ENCODE data around the gene ANXA7. TPM values are rescaled to one million over a fixed set of nuclear protein-coding genes. Genes with fewer than 3 reads are reported as not detected.
"Not testable (repeated sequence)": the region's sequence is repeated elsewhere in the genome, so short reads cannot be mapped to it uniquely, and the experiment has no call there.

ANXA7 gene
- polyA plus RNA-seq, 1 donor, result 63.5 TPM

DNA sequence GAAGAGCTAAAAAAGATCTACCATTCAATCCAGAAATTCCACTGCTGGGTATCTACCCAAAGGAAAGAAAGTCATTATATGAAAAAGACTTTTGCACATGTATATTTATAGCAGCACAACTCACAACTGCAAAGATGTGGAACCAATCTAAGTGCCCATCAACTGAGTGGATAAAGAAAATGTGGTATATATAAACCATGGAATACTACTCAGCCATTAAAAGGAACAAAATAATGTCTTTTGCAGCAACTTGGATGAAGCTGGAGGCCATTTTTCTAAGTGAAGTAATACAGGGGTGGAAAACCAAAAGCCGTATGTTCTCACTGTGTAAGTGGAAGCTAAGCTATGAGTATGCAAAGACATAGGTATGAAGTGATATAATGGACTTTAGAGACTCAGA is 3.0 kb downstream of the ANXA7 start:
- no peak for DNase-seq
- WGBS (ENCODE audit: insufficient coverage, low lambda C conversion rate), result no CpG with 5 or more reads among the region's 1 CpG
- H3K9me3 ChIP-seq (ENCODE audit: control insufficient read depth, low read depth, low read length), result peaks cover 3% of the 10 kb centered on the region
- no peak overlapping the region for H3K4me3 ChIP-seq (ENCODE audit: low read length)
- H3K27ac ChIP-seq (ENCODE audit: low read length), result no peak overlapping the region
- H3K36me3 ChIP-seq (ENCODE audit: control insufficient read depth, insufficient read depth, low read length), result peaks cover 6% of the 10 kb centered on the region
- H3K27me3 ChIP-seq (ENCODE audit: control insufficient read depth, insufficient read depth, low read length), result no peaks in the 10 kb centered on the region
- H3K4me1 ChIP-seq (ENCODE audit: control insufficient read depth, insufficient read depth, low read length), result no peaks in the 10 kb centered on the region

DNA sequence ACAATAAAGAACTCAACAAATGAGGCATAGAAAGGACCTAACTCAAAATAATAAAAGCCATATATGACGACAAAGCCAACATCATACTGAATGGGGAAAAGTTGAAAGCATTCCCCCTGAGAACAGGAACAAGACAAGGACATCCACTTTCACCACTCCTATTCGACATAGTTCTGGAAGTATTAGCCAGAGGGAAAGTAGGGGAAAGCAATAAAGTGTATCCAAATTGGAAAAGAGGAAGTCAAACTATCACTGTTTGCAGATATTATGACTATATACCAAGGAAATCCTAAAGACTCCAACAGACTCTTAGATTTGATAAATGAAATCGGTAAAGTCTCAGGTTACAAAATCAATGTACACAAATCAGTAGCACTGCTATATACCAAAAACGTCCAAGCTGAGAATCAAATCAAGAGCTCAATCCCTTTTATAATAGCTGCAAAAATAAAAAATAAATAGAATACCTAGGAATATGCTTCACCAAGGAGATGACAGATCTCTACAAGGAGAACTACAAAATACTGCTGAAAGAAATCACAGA is 4.8 kb downstream of the ANXA7 start:
- peaks cover 3% of the 10 kb centered on the region for H3K9me3 ChIP-seq (ENCODE audit: control insufficient read depth, low read depth, low read length)
- H3K4me3 ChIP-seq (ENCODE audit: low read length), result no peak overlapping the region
- H3K36me3 ChIP-seq (ENCODE audit: control insufficient read depth, insufficient read depth, low read length), result peaks cover 6% of the 10 kb centered on the region
- 50% methylated on average over 1 of the region's 4 CpGs for WGBS (ENCODE audit: insufficient coverage, low lambda C conversion rate)
- H3K4me1 ChIP-seq (ENCODE audit: control insufficient read depth, insufficient read depth, low read length), result no peaks in the 10 kb centered on the region
- H3K27ac ChIP-seq (ENCODE audit: low read length), result no peak overlapping the region
- no peaks in the 10 kb centered on the region for H3K27me3 ChIP-seq (ENCODE audit: control insufficient read depth, insufficient read depth, low read length)
- no peak for DNase-seq

DNA sequence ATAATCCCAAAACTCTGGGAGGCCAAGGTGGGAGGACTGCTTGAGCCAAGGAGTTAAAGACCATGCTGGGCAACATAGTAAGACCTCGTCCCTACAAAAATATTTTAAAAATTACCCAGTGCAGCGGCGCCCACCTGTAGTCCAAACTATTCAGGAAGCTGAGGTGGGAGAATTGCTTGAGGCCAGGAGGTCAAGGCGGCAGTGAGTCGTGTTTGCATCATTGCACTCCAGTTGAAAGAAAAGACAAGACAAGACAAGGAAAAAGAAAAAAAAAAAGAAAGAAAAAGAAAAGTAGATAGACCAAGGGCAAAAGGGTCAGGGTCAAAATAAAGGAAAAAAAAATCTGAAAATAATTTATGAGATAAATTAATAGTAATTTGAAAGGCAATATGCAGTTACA is 5.8 kb downstream of the ANXA7 start:
- H3K36me3 ChIP-seq (ENCODE audit: control insufficient read depth, insufficient read depth, low read length), result peaks cover 8% of the 10 kb centered on the region
- 82% methylated on average over 2 of the region's 5 CpGs for WGBS (ENCODE audit: insufficient coverage, low lambda C conversion rate)
- no peaks in the 10 kb centered on the region for H3K9me3 ChIP-seq (ENCODE audit: control insufficient read depth, low read depth, low read length)
- H3K27ac ChIP-seq (ENCODE audit: low read length), result no peak overlapping the region
- no peaks in the 10 kb centered on the region for H3K27me3 ChIP-seq (ENCODE audit: control insufficient read depth, insufficient read depth, low read length)
- H3K4me3 ChIP-seq (ENCODE audit: low read length), result no peak overlapping the region
- no peaks in the 10 kb centered on the region for H3K4me1 ChIP-seq (ENCODE audit: control insufficient read depth, insufficient read depth, low read length)
- no peak for DNase-seq

DNA sequence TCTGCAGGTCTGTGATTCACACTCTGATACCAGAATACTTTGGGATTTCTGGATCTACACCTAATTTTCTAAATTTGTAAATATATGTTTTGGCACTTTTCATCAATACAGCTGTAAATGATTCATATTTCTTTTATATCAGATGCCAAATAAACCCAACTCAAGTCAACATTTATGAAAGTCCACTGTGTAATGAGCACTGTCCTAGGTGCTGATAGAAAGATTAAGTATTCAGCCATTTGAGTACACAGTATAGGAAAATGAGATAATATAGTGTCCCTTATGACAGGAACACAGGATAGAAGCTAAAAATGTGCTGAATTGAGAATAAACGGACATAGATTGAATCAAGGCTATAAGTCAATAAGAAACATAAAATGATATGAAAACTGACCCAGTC is 6.4 kb downstream of the ANXA7 start:
- no peaks in the 10 kb centered on the region for H3K4me1 ChIP-seq (ENCODE audit: control insufficient read depth, insufficient read depth, low read length)
- H3K27ac ChIP-seq (ENCODE audit: low read length), result no peak overlapping the region
- H3K4me3 ChIP-seq (ENCODE audit: low read length), result no peak overlapping the region
- no peaks in the 10 kb centered on the region for H3K27me3 ChIP-seq (ENCODE audit: control insufficient read depth, insufficient read depth, low read length)
- H3K9me3 ChIP-seq (ENCODE audit: control insufficient read depth, low read depth, low read length), result no peaks in the 10 kb centered on the region
- peaks cover 8% of the 10 kb centered on the region for H3K36me3 ChIP-seq (ENCODE audit: control insufficient read depth, insufficient read depth, low read length)
- DNase-seq, result no peak
- 88% methylated on average over 1 of the region's 1 CpG for WGBS (ENCODE audit: insufficient coverage, low lambda C conversion rate)

DNA sequence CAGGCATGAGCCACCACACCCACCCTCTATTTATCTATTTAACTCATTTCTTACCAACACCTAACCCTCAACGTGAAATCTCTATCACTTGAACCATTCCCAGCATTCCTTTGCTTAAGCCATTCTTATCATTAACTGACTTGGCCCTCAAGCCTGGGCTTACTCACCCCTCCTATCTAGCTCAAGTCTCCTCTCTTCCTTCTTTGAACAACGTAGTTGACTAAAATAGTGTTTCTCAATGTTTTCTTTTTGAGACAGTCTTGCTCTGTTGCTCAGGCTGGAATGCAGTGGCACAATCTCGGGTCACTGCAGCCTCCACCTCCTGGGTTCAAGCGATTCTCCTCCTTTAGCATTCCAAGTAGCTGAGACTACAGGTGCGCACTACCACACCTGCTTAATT is 7.0 kb downstream of the ANXA7 start:
- 60% methylated on average over 1 of the region's 5 CpGs for WGBS (ENCODE audit: insufficient coverage, low lambda C conversion rate)
- Histone ChIP-seq H3K27me3 (ENCODE audit: control insufficient read depth, insufficient read depth, low read length) (no peaks in the 10 kb centered on the region), H3K9me3 (ENCODE audit: control insufficient read depth, low read depth, low read length) (peaks cover 3% of the 10 kb centered on the region), H3K4me1 (ENCODE audit: control insufficient read depth, insufficient read depth, low read length) (no peaks in the 10 kb centered on the region), H3K4me3 (ENCODE audit: low read length) (no peak overlapping the region), H3K36me3 (ENCODE audit: control insufficient read depth, insufficient read depth, low read length) (peaks cover 8% of the 10 kb centered on the region), H3K27ac (ENCODE audit: low read length) (no peak overlapping the region)
- DNase-seq, result no peak

DNA sequence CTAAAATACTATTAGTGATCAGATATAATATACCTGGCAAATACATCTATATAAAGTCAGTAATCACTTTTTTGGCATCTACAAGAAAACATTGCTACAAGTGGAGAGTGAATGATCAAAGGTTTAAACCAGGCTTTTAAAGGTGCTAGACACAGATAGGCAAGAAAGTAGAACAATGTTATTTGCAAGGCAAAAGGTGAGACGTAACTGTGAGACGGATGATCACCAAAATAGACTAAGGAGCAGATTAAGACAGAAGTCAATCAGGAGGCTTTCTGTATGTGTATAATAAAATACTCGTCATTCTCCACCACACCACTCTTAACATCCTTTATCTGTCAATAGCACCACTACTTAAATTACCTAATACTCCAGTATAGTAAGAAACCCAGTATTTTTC is 8.3 kb downstream of the ANXA7 start:
- no peaks in the 10 kb centered on the region for H3K4me1 ChIP-seq (ENCODE audit: control insufficient read depth, insufficient read depth, low read length)
- no peak overlapping the region for H3K27ac ChIP-seq (ENCODE audit: low read length)
- WGBS (ENCODE audit: insufficient coverage, low lambda C conversion rate), result no CpG with 5 or more reads among the region's 3 CpGs
- H3K36me3 ChIP-seq (ENCODE audit: control insufficient read depth, insufficient read depth, low read length), result peaks cover 9% of the 10 kb centered on the region
- peaks cover 3% of the 10 kb centered on the region for H3K9me3 ChIP-seq (ENCODE audit: control insufficient read depth, low read depth, low read length)
- no peaks in the 10 kb centered on the region for H3K27me3 ChIP-seq (ENCODE audit: control insufficient read depth, insufficient read depth, low read length)
- H3K4me3 ChIP-seq (ENCODE audit: low read length), result no peak overlapping the region
- DNase-seq, result no peak

DNA sequence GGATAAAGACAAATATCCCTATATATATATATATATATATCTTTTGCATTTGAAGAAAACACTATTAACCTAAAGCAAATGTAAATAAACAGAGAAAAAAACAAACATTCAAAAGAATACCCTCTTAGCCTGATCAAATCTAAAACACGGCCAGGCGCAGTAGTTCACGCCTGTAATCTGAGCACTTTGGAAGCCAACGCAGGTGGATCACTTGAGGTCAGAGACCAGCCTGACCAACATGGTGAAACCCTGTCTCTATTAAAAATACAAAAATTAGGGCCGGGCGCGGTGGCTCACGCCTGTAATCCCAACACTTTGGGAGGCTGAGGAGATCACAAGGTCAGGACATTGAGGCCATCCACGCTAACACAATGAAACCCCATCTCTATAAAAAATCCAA is 9.2 kb downstream of the ANXA7 start:
- H3K9me3 ChIP-seq (ENCODE audit: control insufficient read depth, low read depth, low read length), result peaks cover 3% of the 10 kb centered on the region
- DNase-seq, result no peak
- H3K4me1 ChIP-seq (ENCODE audit: control insufficient read depth, insufficient read depth, low read length), result no peaks in the 10 kb centered on the region
- WGBS (ENCODE audit: insufficient coverage, low lambda C conversion rate), result 100% methylated on average over 3 of the region's 9 CpGs
- H3K4me3 ChIP-seq (ENCODE audit: low read length), result no peak overlapping the region
- H3K27ac ChIP-seq (ENCODE audit: low read length), result no peak overlapping the region
- no peaks in the 10 kb centered on the region for H3K27me3 ChIP-seq (ENCODE audit: control insufficient read depth, insufficient read depth, low read length)
- peaks cover 11% of the 10 kb centered on the region for H3K36me3 ChIP-seq (ENCODE audit: control insufficient read depth, insufficient read depth, low read length)

DNA sequence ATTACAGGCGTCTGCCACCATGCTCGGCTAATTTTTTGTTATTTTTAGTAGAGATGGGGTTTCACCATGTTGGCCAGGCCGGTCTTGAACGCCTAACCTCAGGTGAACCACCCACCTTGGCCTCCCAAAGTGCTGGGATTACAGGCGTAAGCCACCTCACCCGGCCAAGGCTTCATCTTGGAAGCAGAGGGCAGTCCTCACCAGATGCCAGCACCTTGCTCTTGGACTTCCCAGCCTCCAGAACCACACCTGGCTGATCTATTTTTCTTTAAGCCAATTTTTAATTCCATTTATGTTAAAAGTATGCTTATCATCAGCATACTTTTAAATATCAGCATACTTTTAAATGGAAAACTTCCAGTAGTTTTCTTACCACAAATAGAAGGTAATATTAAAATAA is 12.2 kb downstream of the ANXA7 start:
- H3K4me3 ChIP-seq (ENCODE audit: low read length), result no peak overlapping the region
- no peak for DNase-seq
- no CpG with 5 or more reads among the region's 6 CpGs for WGBS (ENCODE audit: insufficient coverage, low lambda C conversion rate)
- no peak overlapping the region for H3K27ac ChIP-seq (ENCODE audit: low read length)
- no peaks in the 10 kb centered on the region for H3K4me1 ChIP-seq (ENCODE audit: control insufficient read depth, insufficient read depth, low read length)
- H3K27me3 ChIP-seq (ENCODE audit: control insufficient read depth, insufficient read depth, low read length), result no peaks in the 10 kb centered on the region
- H3K36me3 ChIP-seq (ENCODE audit: control insufficient read depth, insufficient read depth, low read length), result peaks cover 21% of the 10 kb centered on the region
- peaks cover 3% of the 10 kb centered on the region for H3K9me3 ChIP-seq (ENCODE audit: control insufficient read depth, low read depth, low read length)

DNA sequence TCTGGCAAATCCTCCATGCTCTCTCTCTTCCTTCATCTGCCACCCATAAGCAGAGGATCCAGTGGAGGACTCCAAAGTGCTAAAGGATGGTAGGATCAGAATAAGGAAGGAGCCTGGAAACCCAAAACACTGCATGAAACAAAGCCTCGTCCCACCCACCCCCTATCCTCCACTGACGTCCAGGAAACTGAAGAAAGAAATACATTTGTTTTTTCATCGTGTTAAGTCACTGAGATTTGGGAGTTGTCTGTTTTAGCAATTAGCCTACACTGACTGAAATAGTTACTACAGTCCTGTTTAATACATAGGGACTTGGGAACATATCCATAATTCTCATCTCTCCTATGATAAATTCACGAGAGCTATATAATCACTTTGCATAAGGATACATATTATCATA is 14.8 kb downstream of the ANXA7 start:
- H3K27me3 ChIP-seq (ENCODE audit: control insufficient read depth, insufficient read depth, low read length), result no peaks in the 10 kb centered on the region
- no peak overlapping the region for H3K4me3 ChIP-seq (ENCODE audit: low read length)
- H3K4me1 ChIP-seq (ENCODE audit: control insufficient read depth, insufficient read depth, low read length), result no peaks in the 10 kb centered on the region
- peaks cover 34% of the 10 kb centered on the region for H3K36me3 ChIP-seq (ENCODE audit: control insufficient read depth, insufficient read depth, low read length)
- DNase-seq, result no peak
- H3K27ac ChIP-seq (ENCODE audit: low read length), result no peak overlapping the region
- peaks cover 3% of the 10 kb centered on the region for H3K9me3 ChIP-seq (ENCODE audit: control insufficient read depth, low read depth, low read length)
- WGBS (ENCODE audit: insufficient coverage, low lambda C conversion rate), result no CpG with 5 or more reads among the region's 4 CpGs

DNA sequence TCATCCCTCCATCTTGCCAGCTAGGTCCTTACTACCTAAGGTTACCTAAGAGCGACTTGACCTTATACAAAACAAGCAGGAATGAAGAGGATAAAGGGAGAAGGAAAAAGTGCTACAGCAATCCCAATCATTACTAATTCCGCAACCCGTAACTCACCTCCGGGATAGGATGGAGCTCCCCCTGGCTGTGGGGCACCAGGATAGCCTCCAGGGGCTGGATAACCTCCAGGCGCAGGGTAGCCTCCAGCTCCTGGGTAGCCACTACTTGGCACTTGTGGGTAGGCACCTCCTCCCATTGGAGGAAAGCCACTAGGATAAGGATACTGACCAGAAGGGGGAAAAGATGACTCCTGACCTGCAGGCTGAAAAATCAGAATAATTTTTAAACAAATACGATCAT is 15.8 kb downstream of the ANXA7 start:
- Histone ChIP-seq H3K36me3 (ENCODE audit: control insufficient read depth, insufficient read depth, low read length) (peaks cover 33% of the 10 kb centered on the region), H3K4me1 (ENCODE audit: control insufficient read depth, insufficient read depth, low read length) (no peaks in the 10 kb centered on the region), H3K27ac (ENCODE audit: low read length) (no peak overlapping the region), H3K27me3 (ENCODE audit: control insufficient read depth, insufficient read depth, low read length) (no peaks in the 10 kb centered on the region), H3K4me3 (ENCODE audit: low read length) (no peak overlapping the region), H3K9me3 (ENCODE audit: control insufficient read depth, low read depth, low read length) (peaks cover 3% of the 10 kb centered on the region)
- no peak for DNase-seq
- 100% methylated on average over 1 of the region's 6 CpGs for WGBS (ENCODE audit: insufficient coverage, low lambda C conversion rate)

DNA sequence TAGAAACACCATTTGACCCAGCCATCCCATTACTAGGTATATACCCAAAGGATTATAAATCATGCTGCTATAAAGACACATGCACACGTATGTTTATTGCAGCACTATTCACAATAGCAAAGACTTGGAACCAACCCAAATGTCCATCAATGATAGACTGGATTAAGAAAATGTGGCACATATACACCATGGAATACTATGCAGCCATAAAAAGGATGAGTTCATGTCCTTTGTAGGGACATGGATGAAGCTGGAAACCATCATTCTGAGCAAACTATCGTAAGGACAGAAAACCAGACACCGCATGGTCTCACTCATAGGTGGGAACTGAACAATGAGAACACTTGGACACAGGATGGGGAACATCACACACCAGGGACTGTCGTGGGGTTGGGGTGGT is 19.5 kb downstream of the ANXA7 start:
- not testable (repeated sequence) for H3K9me3 ChIP-seq (ENCODE audit: control insufficient read depth, low read depth, low read length); H3K4me1 ChIP-seq (ENCODE audit: control insufficient read depth, insufficient read depth, low read length); H3K27me3 ChIP-seq (ENCODE audit: control insufficient read depth, insufficient read depth, low read length); H3K4me3 ChIP-seq (ENCODE audit: low read length); H3K27ac ChIP-seq (ENCODE audit: low read length); DNase-seq
- peaks cover 41% of the 10 kb centered on the region for H3K36me3 ChIP-seq (ENCODE audit: control insufficient read depth, insufficient read depth, low read length)
- WGBS (ENCODE audit: insufficient coverage, low lambda C conversion rate), result no CpG with 5 or more reads among the region's 4 CpGs

Data from large intestine (tissue), 3 donors.